HG02852 (cell line): Measurements from ENCODE around the gene GRIN2A.

Experiments
- ATAC-seq: cut with Tn5 transposase; IDR thresholded peaks from one replicate; pipeline ENCODE4 v1.9.1; 2021; ENCODE audit warnings: mild to moderate bottlenecking, moderate library complexity; ENCODE audit not compliant: unreplicated experiment

GRIN2A gene

DNA sequence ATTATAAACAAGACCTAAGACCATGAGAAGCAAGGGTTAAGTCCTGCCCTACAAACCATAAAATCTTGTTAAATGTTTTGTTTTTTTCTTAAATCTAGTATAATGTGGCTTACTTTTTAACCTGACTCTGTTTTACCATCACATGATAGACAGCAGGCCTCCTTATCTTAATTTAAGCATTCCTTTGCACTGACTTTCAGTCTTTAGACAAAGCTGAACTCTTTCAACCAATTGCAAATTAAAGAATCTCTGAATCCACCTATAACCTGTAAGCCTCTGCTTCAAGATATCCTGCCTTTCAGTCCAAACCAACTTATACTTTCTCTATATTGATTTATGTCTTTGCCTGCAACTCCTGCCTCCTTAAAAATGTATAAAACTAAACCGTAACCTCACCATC, 478.5 kb downstream of the GRIN2A start:
- ATAC-seq: no peak
